ENCODE data around the gene ASB3.

ASB3 gene

GRCh38 chr2:53620981-53621380 lies 165.8 kb downstream of the ASB3 start:
- TF ChIP-seq CTCF (IDR thresholded peaks at IDR 0.05; ENCODE audit: low read length) = no peak
- no peak for TF ChIP-seq EZH2 (optimal IDR thresholded peaks at IDR 0.05; ENCODE audit: low read depth, low read length)
- TF ChIP-seq EZH2phosphoT487 (IDR thresholded peaks at IDR 0.05; ENCODE audit: low read length) = no peak
- no peaks in the 10 kb centered on the region for H3K36me3 ChIP-seq (replicated peaks; ENCODE audit: insufficient read depth, low read length)
- no peaks in the 10 kb centered on the region for H3K9me3 ChIP-seq (replicated peaks; ENCODE audit: insufficient read depth, low read length)
- H3K27ac ChIP-seq (ENCODE audit: low read length) = no peak overlapping the region
- H3K9me2 ChIP-seq (replicated peaks; ENCODE audit: insufficient read depth, low read length) = no peaks in the 10 kb centered on the region
- H3K9ac ChIP-seq (ENCODE audit: low read length) = no peak overlapping the region
- no peak for DNase-seq
- no peaks in the 10 kb centered on the region for H3K27me3 ChIP-seq (replicated peaks; ENCODE audit: insufficient read depth, low read length)
- H3K4me1 ChIP-seq (ENCODE audit: low read length) = no peaks in the 10 kb centered on the region
- H3K79me2 ChIP-seq (ENCODE audit: low read length) = no peaks in the 10 kb centered on the region
- H3K4me3 ChIP-seq (ENCODE audit: low read length) = no peak overlapping the region
- H4K20me1 ChIP-seq (ENCODE audit: insufficient read depth, low read length) = no peaks in the 10 kb centered on the region
- H3F3A ChIP-seq (ENCODE audit: insufficient read depth, low read length) = no peaks in the 10 kb centered on the region
- no peak overlapping the region for H2AFZ ChIP-seq (ENCODE audit: low read length)
- H3K4me2 ChIP-seq (ENCODE audit: low read depth, low read length) = no peak overlapping the region

Data from MM.1S (cell line).